Endothelial cell of umbilical vein (primary cell): ENCODE data around the gene ANKRD33B. TPM values are rescaled to one million over a fixed set of nuclear protein-coding genes. Genes with fewer than 3 reads are reported as not detected.

ENCODE experiments used
- BruUV-seq: library from RNA; stranded (reverse); fragments of 400-500 nt; replicated peaks from 2 replicates; lab custom pipeline; 2021; lab: Mats Ljungman, UMichigan
- CTCF ChIA-PET: fragments of 300-600, 350-600 bp; sonication (Branson Sonifier 250); formaldehyde crosslinking; loops from one replicate; lab custom pipeline; 2021; ENCODE audit warnings: antibody characterized with exemption, inconsistent platforms; lab: Charles Lee
- POLR2A ChIA-PET: fragments of 300-600, 350-600 bp; sonication (Branson Sonifier 250); formaldehyde crosslinking; loops from one replicate; lab custom pipeline; 2021; ENCODE audit warnings: antibody characterized with exemption, inconsistent platforms; lab: Charles Lee
- DNase-seq: peaks from one replicate; pipeline ENCODE4 v3.0.0-alpha.2; 2011; ENCODE audit warnings: low read depth, low spot score
- FAIRE-seq: peaks from 2 replicates; lab custom pipeline; 2011; peaks lifted over from hg19 to GRCh38; lab: Jason Lieb, UNC
- H2AFZ ChIP-seq: 2 replicates; pipeline ENCODE4 v1.6.0; 2012; ENCODE audit warnings: low read depth, low read length, control low read depth, inconsistent platforms
- H3K27ac ChIP-seq: 2 replicates; pipeline ENCODE4 v1.5.1; 2011; ENCODE audit warnings: low read depth, mild to moderate bottlenecking, control low read depth, low read length, moderate library complexity; ENCODE audit not compliant: insufficient read depth
- H3K27me3 ChIP-seq, 2 experiments: 2 replicates each; pipeline versions ENCODE4 v1.6.0 to v1.6.1; 2011; ENCODE audit warnings: low read length in 2 of 2, mixed read lengths in 1 of 2; ENCODE audit not compliant: control insufficient read depth in 2 of 2, insufficient read depth in 2 of 2
- H3K36me3 ChIP-seq, 2 experiments: 2 replicates in 1 of 2; 3 replicates in 1 of 2; pipeline ENCODE4 v1.5.1; 2011; ENCODE audit warnings: low read length in 2 of 2, mild to moderate bottlenecking in 1 of 2, moderate library complexity in 1 of 2; ENCODE audit not compliant: control insufficient read depth in 2 of 2, insufficient read depth in 2 of 2; ENCODE audit errors: extremely low read depth in 1 of 2
- H3K4me1 ChIP-seq: 3 replicates; pipeline ENCODE4 v1.5.1; 2011; ENCODE audit warnings: mild to moderate bottlenecking, low read length; ENCODE audit not compliant: control insufficient read depth, insufficient read depth; ENCODE audit errors: extremely low read depth
- H3K4me2 ChIP-seq: 2 replicates; pipeline ENCODE4 v1.6.1; 2011; ENCODE audit warnings: low read length, control low read depth, mixed read lengths; ENCODE audit not compliant: insufficient read depth
- H3K4me3 ChIP-seq, 3 experiments: fragments of 200-600 bp in 1 of 3; sonication (generic), shearing (Covaris generic) in 1 of 3; replicated peaks in 1 of 3; 2 replicates each; pipeline ENCODE4 v1.5.1; 2011 to 2016; ENCODE audit warnings: control low read depth in 3 of 3, low read length in 3 of 3, mild to moderate bottlenecking in 2 of 3, inconsistent platforms in 1 of 3, low read depth in 1 of 3, moderate library complexity in 1 of 3; ENCODE audit not compliant: insufficient read depth in 1 of 3
- H3K79me2 ChIP-seq: 2 replicates; pipeline ENCODE4 v1.6.0; 2012; ENCODE audit warnings: low read length, inconsistent platforms; ENCODE audit not compliant: control insufficient read depth, insufficient read depth
- H3K9ac ChIP-seq: replicated peaks from 2 replicates; pipeline ENCODE3; 2011; ENCODE audit warnings: low read length, control low read depth; ENCODE audit not compliant: insufficient read depth; ENCODE audit errors: extremely low read depth
- H3K9me1 ChIP-seq: replicated peaks from 3 replicates; pipeline ENCODE4 v1.6.0; 2011; ENCODE audit warnings: mild to moderate bottlenecking, low read length; ENCODE audit not compliant: control insufficient read depth, insufficient read depth; ENCODE audit errors: extremely low read depth
- H3K9me3 ChIP-seq: replicated peaks from 2 replicates; pipeline ENCODE4 v1.5.1; 2012; ENCODE audit warnings: low read length, inconsistent platforms; ENCODE audit not compliant: control insufficient read depth, insufficient read depth
- H4K20me1 ChIP-seq: replicated peaks from 2 replicates; pipeline ENCODE3; 2011; ENCODE audit warnings: mild to moderate bottlenecking, low read length; ENCODE audit not compliant: control insufficient read depth, insufficient read depth; ENCODE audit errors: extremely low read depth
- CTCF ChIP-seq, 2 donors: IDR thresholded peaks; 1 replicate in 1 of 2; 2 replicates in 1 of 2; pipeline ENCODE4 v1.5.1; 2011; ENCODE audit warnings: low read length in 2 of 2, mild to moderate bottlenecking in 2 of 2, moderate library complexity in 2 of 2, control low read depth in 1 of 2, inconsistent platforms in 1 of 2, low read depth in 1 of 2; ENCODE audit not compliant: insufficient read depth in 1 of 2; ENCODE audit errors: extremely low read depth in 1 of 2
- EZH2 ChIP-seq: IDR thresholded peaks from 2 replicates; pipeline ENCODE4 v1.6.1; 2012; ENCODE audit warnings: borderline replicate concordance, low read depth, mild to moderate bottlenecking, moderate library complexity, low read length, inconsistent platforms; ENCODE audit not compliant: severe bottlenecking
- FOS ChIP-seq: IDR thresholded peaks from 2 replicates; pipeline ENCODE4 v1.6.1; 2011; ENCODE audit warnings: mild to moderate bottlenecking, low read length, moderate library complexity, borderline replicate concordance; ENCODE audit not compliant: insufficient read depth
- GATA2 ChIP-seq: IDR thresholded peaks from 2 replicates; pipeline ENCODE4 v1.7.0; 2011; ENCODE audit warnings: low read depth, mild to moderate bottlenecking, moderate library complexity, mixed read lengths, low read length; ENCODE audit not compliant: insufficient read length, insufficient read depth
- JUN ChIP-seq: IDR thresholded peaks from 2 replicates; pipeline ENCODE4 v1.6.1; 2011; ENCODE audit warnings: borderline replicate concordance, low read depth; ENCODE audit not compliant: insufficient read length, insufficient read depth
- MYC ChIP-seq: IDR thresholded peaks from one replicate; pipeline ENCODE4 v1.6.1; 2011; ENCODE audit warnings: mild to moderate bottlenecking, low read depth, low read length
- POLR2A ChIP-seq: IDR thresholded peaks from 2 replicates; pipeline ENCODE4 v1.6.1; 2012; ENCODE audit warnings: low read depth, mild to moderate bottlenecking, control low read depth, low read length
- POLR2AphosphoS5 ChIP-seq: IDR thresholded peaks from 2 replicates; pipeline ENCODE4 v1.6.1; 2012; ENCODE audit warnings: low read depth, mild to moderate bottlenecking, control low read depth, low read length, moderate library complexity; ENCODE audit not compliant: insufficient read depth
- dilution Hi-C: fragments of 300-500 bp; cut with MboI; formaldehyde crosslinking; loops from one replicate; pipeline ENCODE4 v1.15.0; 2019; ENCODE audit warnings: low sequenced_read_pairs; ENCODE audit not compliant: extremely low pct_ligation_motif_present
- intact Hi-C: fragments of 100-400 bp; cut with micrococcal nuclease; formaldehyde crosslinking; loops from one replicate; pipeline ENCODE4 v1.10.0; 2022
- polyA plus RNA-seq, 4 experiments: library from polyadenylated mRNA; depleted of rRNA in 3 of 4; stranded (reverse) in 3 of 4; unstranded in 1 of 4; fragments of >200 nt; gene quantifications; 2 replicates each; pipeline versions ENCODE4 v1.2.1 to v1.2.3, GENCODE V29; 2011 to 2012; ENCODE audit warnings: missing spikeins in 1 of 4
- total RNA-seq: library from RNA; stranded (reverse); gene quantifications from 2 replicates; pipeline ENCODE4 v1.2.3, GENCODE V29; 2021
- TF ChIP-seq, protein P1 (sequence below): IDR thresholded peaks from 2 replicates; pipeline ENCODE4 v1.6.1; 2011; ENCODE audit not compliant: insufficient read depth, insufficient read length

The ANKRD33B gene
- total and polyA plus RNA-seq, 2 donors (not counting 3 experiments of a cell fraction or from before 2014, with no cell fraction given) = 2.4 to 5.4 TPM

DNA sequence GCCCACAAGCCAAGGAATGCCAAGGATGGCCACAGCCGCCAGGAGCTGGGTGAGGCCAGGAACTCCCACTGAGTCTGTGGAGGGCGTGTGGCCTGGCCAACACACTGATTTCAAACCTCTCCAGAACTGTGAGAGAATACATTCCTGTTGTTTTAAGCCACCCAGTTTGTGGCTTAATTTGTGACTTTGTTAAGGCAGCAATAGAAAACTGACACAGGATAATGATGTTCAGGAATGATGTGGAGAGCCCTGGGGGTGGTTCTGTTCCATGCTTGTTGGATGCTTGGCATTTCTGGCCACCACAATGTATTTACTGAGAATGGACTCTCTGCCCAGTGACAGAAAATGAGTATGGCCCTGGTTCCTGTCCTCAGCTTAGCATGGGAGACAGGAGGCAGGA is 114.4 kb downstream of the ANKRD33B start:
- TF ChIP-seq, protein P1, sequence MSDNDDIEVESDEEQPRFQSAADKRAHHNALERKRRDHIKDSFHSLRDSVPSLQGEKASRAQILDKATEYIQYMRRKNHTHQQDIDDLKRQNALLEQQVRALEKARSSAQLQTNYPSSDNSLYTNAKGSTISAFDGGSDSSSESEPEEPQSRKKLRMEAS = no peak
- TF ChIP-seq GATA2 (no peak), EZH2 (no peak), POLR2A (no peak), POLR2AphosphoS5 (no peak), FOS (no peak), JUN (no peak), MYC (no peak), CTCF (IDR thresholded peaks at IDR 0.05; ENCODE audit: extremely low read depth in 1 of 2, insufficient read depth in 1 of 2, low read depth in 1 of 2, low read length in 2 of 2) (no peak)
- no peak overlapping the region for H3K4me3 ChIP-seq
- H3K79me2 ChIP-seq = no peaks in the 10 kb centered on the region
- no peak overlapping the region for H2AFZ ChIP-seq
- no peaks in the 10 kb centered on the region for H3K4me1 ChIP-seq
- H3K27me3 ChIP-seq = no peaks in the 10 kb centered on the region
- no TSS peak for BruUV-seq
- H3K9ac ChIP-seq = no peak overlapping the region
- no peak overlapping the region for H3K27ac ChIP-seq
- H3K9me1 ChIP-seq = no peaks in the 10 kb centered on the region
- ChIA-PET CTCF (interaction anchor here (1.3 kb wide), 1 partner anchor 226 kb away, joined by 4 read pairs; no protein-coding TSS in a partner anchor), POLR2A (no interaction called here)
- peaks cover 9 to 42% of the 10 kb centered on the region in 2 experiments for H3K36me3 ChIP-seq
- intact Hi-C loops = no loop called here
- no peaks in the 10 kb centered on the region for H3K9me3 ChIP-seq
- dilution Hi-C loops = no loop called here
- FAIRE-seq (no peak), DNase-seq (no peak)
- H3K4me2 ChIP-seq = no peak overlapping the region
- H4K20me1 ChIP-seq = no peaks in the 10 kb centered on the region
